ENCODE measurements around the gene DNAJC13. TPM values are rescaled to one million over a fixed set of nuclear protein-coding genes. Genes with fewer than 3 reads are reported as not detected.

Gene DNAJC13
- total and polyA plus RNA-seq, 2 donors from 2014 or later, result 11.5 to 43.1 TPM

DNA sequence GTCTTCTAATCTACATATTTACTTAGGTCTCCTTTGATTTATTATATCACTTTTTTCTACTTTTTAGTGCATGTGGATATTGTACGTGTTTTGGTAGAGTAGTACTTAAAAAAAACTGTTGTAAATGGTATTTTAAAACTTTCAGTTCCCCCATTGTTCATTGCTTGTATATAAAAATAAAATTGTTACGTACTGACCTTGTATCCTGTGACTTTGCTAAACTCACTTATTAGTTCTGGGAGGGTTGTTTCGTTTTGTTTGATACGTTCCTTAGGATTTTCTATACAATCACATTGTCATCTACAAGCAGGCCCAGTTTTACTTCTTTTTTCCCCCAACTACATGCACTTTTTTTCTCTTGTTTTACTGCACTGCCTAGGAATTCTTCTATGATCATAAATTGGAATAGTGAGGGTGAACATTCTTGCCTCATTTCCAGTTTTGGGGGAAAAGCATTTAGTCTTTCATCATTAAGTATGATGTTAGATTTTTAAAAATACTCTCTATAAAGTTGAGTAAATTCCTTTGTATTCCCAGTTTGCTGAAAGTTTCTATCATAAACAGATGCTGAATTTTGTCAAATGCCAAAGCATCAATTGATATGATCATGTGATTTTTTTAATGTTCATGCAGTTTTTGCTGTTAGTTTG lies 146.2 kb downstream of the DNAJC13 start:
- Histone ChIP-seq H3K27ac (ENCODE audit: low read depth in 2 of 2, low read length in 2 of 2) (no peak overlapping the region), H3K4me1 (ENCODE audit: control insufficient read depth in 2 of 3, insufficient read depth in 2 of 3, low read depth in 1 of 3, low read length in 3 of 3) (no peaks in the 10 kb centered on the region), H3K9me3 (ENCODE audit: control insufficient read depth in 2 of 3, insufficient read depth in 1 of 3, low read length in 3 of 3) (no peaks in the 10 kb centered on the region), H3K9ac (ENCODE audit: low read length in 3 of 3) (no peak overlapping the region), H3K4me3 (ENCODE audit: low read length in 3 of 3) (no peak overlapping the region), H3K36me3 (ENCODE audit: control insufficient read depth in 2 of 3, insufficient read depth in 3 of 3, low read length in 3 of 3) (peaks cover 0 to 11% (median 7%) of the 10 kb centered on the region in 3 donors), H3K27me3 (ENCODE audit: control insufficient read depth, insufficient read depth, low read length) (no peaks in the 10 kb centered on the region)
- TF ChIP-seq, protein P1, sequence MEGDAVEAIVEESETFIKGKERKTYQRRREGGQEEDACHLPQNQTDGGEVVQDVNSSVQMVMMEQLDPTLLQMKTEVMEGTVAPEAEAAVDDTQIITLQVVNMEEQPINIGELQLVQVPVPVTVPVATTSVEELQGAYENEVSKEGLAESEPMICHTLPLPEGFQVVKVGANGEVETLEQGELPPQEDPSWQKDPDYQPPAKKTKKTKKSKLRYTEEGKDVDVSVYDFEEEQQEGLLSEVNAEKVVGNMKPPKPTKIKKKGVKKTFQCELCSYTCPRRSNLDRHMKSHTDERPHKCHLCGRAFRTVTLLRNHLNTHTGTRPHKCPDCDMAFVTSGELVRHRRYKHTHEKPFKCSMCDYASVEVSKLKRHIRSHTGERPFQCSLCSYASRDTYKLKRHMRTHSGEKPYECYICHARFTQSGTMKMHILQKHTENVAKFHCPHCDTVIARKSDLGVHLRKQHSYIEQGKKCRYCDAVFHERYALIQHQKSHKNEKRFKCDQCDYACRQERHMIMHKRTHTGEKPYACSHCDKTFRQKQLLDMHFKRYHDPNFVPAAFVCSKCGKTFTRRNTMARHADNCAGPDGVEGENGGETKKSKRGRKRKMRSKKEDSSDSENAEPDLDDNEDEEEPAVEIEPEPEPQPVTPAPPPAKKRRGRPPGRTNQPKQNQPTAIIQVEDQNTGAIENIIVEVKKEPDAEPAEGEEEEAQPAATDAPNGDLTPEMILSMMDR (IDR thresholded peaks at IDR 0.05; ENCODE audit: borderline replicate concordance, extremely low read depth, insufficient read depth), result no peak
- no peak for FAIRE-seq
- DNase-seq, result no peak
- intact Hi-C loops (cut with DNase I), result no loop called here

DNA sequence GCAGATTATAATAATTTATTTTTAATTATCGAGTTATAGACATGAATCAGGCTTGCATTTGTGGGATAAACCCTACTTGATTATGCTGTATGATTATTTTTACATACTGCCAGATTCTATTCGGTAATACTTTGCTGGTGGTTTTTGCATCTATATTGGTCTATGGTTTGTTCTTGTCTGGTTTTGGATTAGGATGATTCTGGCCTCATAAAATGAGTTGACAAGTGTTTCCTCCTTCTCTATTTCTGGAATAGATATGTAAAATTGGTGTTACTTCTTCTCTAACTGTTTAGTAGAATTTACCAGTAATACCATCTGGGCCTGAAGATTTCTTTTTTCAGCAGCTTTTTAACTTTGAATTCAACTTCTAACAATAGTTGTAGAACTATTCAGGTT lies 146.8 kb downstream of the DNAJC13 start:
- H3K4me3 ChIP-seq (ENCODE audit: low read length in 3 of 3), result no peak overlapping the region
- no peaks in the 10 kb centered on the region for H3K9me3 ChIP-seq (ENCODE audit: control insufficient read depth in 2 of 3, insufficient read depth in 1 of 3, low read length in 3 of 3)
- no peaks in the 10 kb centered on the region for H3K4me1 ChIP-seq (ENCODE audit: control insufficient read depth in 2 of 3, insufficient read depth in 2 of 3, low read depth in 1 of 3, low read length in 3 of 3)
- no peak for FAIRE-seq
- no peak overlapping the region for H3K9ac ChIP-seq (ENCODE audit: low read length in 3 of 3)
- H3K27me3 ChIP-seq (ENCODE audit: control insufficient read depth, insufficient read depth, low read length), result no peaks in the 10 kb centered on the region
- intact Hi-C loops (cut with DNase I), result no loop called here
- TF ChIP-seq, protein P1 (IDR thresholded peaks at IDR 0.05; ENCODE audit: borderline replicate concordance, extremely low read depth, insufficient read depth), result no peak
- DNase-seq, result no peak
- H3K36me3 ChIP-seq (ENCODE audit: control insufficient read depth in 2 of 3, insufficient read depth in 3 of 3, low read length in 3 of 3), result peaks cover 0 to 7% (median 4%) of the 10 kb centered on the region in 3 donors
- H3K27ac ChIP-seq (ENCODE audit: low read depth in 2 of 2, low read length in 2 of 2), result no peak overlapping the region

DNA sequence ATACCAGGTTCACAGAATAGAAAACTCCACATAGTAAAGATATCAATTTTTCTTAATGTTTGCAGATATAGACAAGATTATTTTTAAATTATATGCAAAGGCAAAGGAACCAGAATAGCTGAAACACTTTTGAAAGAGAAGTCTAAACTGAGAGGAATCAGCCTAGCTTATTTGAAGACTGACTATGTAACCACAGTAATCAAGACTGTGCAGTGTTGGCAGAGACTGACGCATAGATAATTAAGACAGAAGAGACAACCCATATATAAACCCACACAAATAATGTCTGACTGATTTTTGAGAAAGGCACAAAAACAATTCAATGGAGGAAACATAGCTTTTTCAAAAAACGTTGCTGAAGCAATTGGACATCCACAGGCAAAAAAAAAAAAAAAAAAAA lies 151.1 kb downstream of the DNAJC13 start:
- no peak overlapping the region for H3K4me3 ChIP-seq (ENCODE audit: low read length in 3 of 3)
- H3K27me3 ChIP-seq (ENCODE audit: control insufficient read depth, insufficient read depth, low read length), result no peaks in the 10 kb centered on the region
- H3K4me1 ChIP-seq (ENCODE audit: control insufficient read depth in 2 of 3, insufficient read depth in 2 of 3, low read depth in 1 of 3, low read length in 3 of 3), result no peaks in the 10 kb centered on the region
- DNase-seq, result no peak
- H3K9me3 ChIP-seq (ENCODE audit: control insufficient read depth in 2 of 3, insufficient read depth in 1 of 3, low read length in 3 of 3), result no peaks in the 10 kb centered on the region
- TF ChIP-seq, protein P1 (IDR thresholded peaks at IDR 0.05; ENCODE audit: borderline replicate concordance, extremely low read depth, insufficient read depth), result no peak
- intact Hi-C loops (cut with DNase I), result no loop called here
- no peak overlapping the region for H3K9ac ChIP-seq (ENCODE audit: low read length in 3 of 3)
- FAIRE-seq, result no peak
- H3K27ac ChIP-seq (ENCODE audit: low read depth in 2 of 2, low read length in 2 of 2), result no peak overlapping the region
- peaks cover 0 to 5% (median 2%) of the 10 kb centered on the region in 3 donors for H3K36me3 ChIP-seq (ENCODE audit: control insufficient read depth in 2 of 3, insufficient read depth in 3 of 3, low read length in 3 of 3)

DNA sequence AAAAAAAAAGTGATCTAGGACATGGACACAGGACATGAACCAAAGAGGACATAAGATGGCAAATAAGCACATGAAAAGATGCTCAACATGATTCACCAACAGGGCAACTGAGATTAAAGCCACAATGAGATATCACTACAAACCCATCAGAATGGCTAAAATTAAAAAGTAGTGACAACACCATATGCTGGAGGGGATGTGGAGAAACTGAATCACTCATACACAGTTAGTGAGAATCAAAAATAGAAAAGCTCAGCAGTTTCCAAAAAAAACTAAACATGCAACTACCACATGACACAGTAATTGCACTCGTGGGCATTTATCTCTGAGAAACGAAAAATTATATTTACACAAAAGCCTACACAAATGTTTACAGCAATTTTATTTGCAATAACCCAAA lies 151.9 kb downstream of the DNAJC13 start:
- no peak overlapping the region for H3K9ac ChIP-seq (ENCODE audit: low read length in 3 of 3)
- FAIRE-seq (no peak), DNase-seq (no peak)
- H3K36me3 ChIP-seq (ENCODE audit: control insufficient read depth in 2 of 3, insufficient read depth in 3 of 3, low read length in 3 of 3), result peaks cover 0 to 5% (median 2%) of the 10 kb centered on the region in 3 donors
- H3K4me3 ChIP-seq (ENCODE audit: low read length in 3 of 3), result no peak overlapping the region
- H3K9me3 ChIP-seq (ENCODE audit: control insufficient read depth in 2 of 3, insufficient read depth in 1 of 3, low read length in 3 of 3), result no peaks in the 10 kb centered on the region
- TF ChIP-seq, protein P1 (IDR thresholded peaks at IDR 0.05; ENCODE audit: borderline replicate concordance, extremely low read depth, insufficient read depth), result no peak
- no peaks in the 10 kb centered on the region for H3K4me1 ChIP-seq (ENCODE audit: control insufficient read depth in 2 of 3, insufficient read depth in 2 of 3, low read depth in 1 of 3, low read length in 3 of 3)
- H3K27ac ChIP-seq (ENCODE audit: low read depth in 2 of 2, low read length in 2 of 2), result no peak overlapping the region
- H3K27me3 ChIP-seq (ENCODE audit: control insufficient read depth, insufficient read depth, low read length), result no peaks in the 10 kb centered on the region
- intact Hi-C loops (cut with DNase I), result no loop called here

All from kidney (tissue), 14 donors.